T-helper 17 cell (primary cell): ENCODE results near the gene HK3. TPM values are rescaled to one million over a fixed set of nuclear protein-coding genes. Genes with fewer than 3 reads are reported as not detected.
A peak's percentile ranks its signal among the peaks of the same experiment; 100 is the strongest.

ENCODE experiments used
- ATAC-seq: fragments of 150-1000 bp; cut with Tn5 transposase; 2 replicates; pipeline ENCODE4 v1.10.0; 2021; ENCODE audit warnings: mild to moderate bottlenecking, moderate library complexity
- DNase-seq, 3 donors: peaks; one replicate each; pipeline versions ENCODE4 v3.0.0 to v3.0.0-alpha.2; 2020 to 2021
- H3K9me3 ChIP-seq: one replicate; pipeline ENCODE4 v1.7.0; 2013; ENCODE audit warnings: low read length, mild to moderate bottlenecking; ENCODE audit not compliant: control insufficient read depth, poor library complexity, severe bottlenecking
- H3K27ac Mint-ChIP-seq: one replicate; pipeline ENCODE4 v1.8.0; 2022; ENCODE audit warnings: mild to moderate bottlenecking, moderate library complexity, mixed read lengths
- H3K27me3 Mint-ChIP-seq: one replicate; pipeline ENCODE4 v1.8.0; 2022; ENCODE audit warnings: mixed read lengths
- H3K36me3 Mint-ChIP-seq: one replicate; pipeline ENCODE4 v1.8.0; 2022; ENCODE audit warnings: low read depth, mixed read lengths
- H3K4me1 Mint-ChIP-seq: one replicate; pipeline ENCODE4 v1.8.0; 2022; ENCODE audit warnings: mild to moderate bottlenecking, mixed read lengths
- H3K4me3 Mint-ChIP-seq: one replicate; pipeline ENCODE4 v1.8.0; 2022; ENCODE audit warnings: mild to moderate bottlenecking, moderate library complexity, mixed read lengths
- total RNA-seq, 4 donors: library from RNA in 2 of 4; stranded (reverse) in 2 of 4; gene quantifications; one replicate each; pipeline ENCODE4 v1.2.3 and lab custom pipeline; 2022 to 2026

HK3 gene
- total RNA-seq, 2 donors from 2014 or later: 1.2 to 4.6 TPM

DNA sequence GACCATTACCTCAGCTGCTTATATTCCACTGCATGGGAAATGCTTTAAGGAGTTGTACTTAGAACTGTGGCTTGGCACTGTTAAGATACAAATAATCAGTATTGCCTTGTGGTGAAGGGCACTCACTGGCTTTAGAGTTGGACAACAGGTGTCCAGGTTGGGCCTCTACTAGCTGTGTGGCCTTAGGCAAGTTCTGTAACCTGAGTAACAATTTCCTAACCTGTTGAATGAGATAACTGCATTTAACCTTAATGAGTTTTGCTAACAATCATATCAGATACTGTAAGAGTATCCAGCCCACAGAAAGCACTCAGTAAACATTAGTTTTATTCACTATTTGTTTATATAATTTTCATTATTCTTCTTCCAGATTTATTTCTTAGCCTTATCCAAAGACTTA lies 17.2 kb upstream of the HK3 start:
- Mint-ChIP-seq H3K36me3 (peaks cover 18% of the 10 kb centered on the region), H3K4me3 (no peak overlapping the region), H3K4me1 (peaks cover 36% of the 10 kb centered on the region), H3K27me3 (no peaks in the 10 kb centered on the region), H3K27ac (peak overlapping the region; percentile 74)
- no peak for ATAC-seq
- no peak for DNase-seq
- H3K9me3 ChIP-seq: no peaks in the 10 kb centered on the region

- Mint-ChIP-seq H3K4me1 (peaks cover 32% of the 10 kb centered on the region), H3K27me3 (no peaks in the 10 kb centered on the region), H3K4me3 (no peak overlapping the region), H3K27ac (peak overlapping the region; percentile 74), H3K36me3 (peaks cover 17% of the 10 kb centered on the region)
- no peaks in the 10 kb centered on the region for H3K9me3 ChIP-seq
- DNase-seq: no peak
- ATAC-seq: no peak
Measured at GRCh38 chr5:176915906-176916305, 16.8 kb upstream of the HK3 start.

DNA sequence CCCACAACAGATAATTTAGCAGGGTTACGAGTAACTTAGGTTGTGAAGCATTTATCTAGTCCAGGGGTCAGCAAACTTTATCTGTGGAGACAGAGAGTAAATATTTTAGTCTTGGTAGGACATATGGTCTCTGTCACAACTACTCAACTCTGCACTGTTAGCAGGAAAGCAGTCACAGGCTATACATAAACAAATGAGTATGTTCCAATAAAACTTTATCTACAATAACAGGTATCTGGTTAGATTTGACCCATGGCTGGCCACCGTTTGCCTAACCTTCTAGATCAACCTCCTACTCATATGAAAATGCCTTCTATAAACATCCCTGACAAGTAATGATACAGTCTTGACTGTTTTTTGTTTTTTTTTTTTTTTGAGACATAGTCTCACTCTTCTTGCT lies 13.0 kb upstream of the HK3 start:
- peaks cover 13% of the 10 kb centered on the region for H3K36me3 Mint-ChIP-seq
- H3K4me3 Mint-ChIP-seq: no peak overlapping the region
- H3K27ac Mint-ChIP-seq: no peak overlapping the region
- DNase-seq (no peak), ATAC-seq (no peak)
- H3K9me3 ChIP-seq: no peaks in the 10 kb centered on the region
- H3K4me1 Mint-ChIP-seq: peaks cover 24% of the 10 kb centered on the region
- no peaks in the 10 kb centered on the region for H3K27me3 Mint-ChIP-seq

- no peaks in the 10 kb centered on the region for H3K9me3 ChIP-seq
- Mint-ChIP-seq H3K36me3 (peaks cover 9% of the 10 kb centered on the region), H3K27ac (peak overlapping the region; percentile 61), H3K4me1 (peaks cover 9% of the 10 kb centered on the region), H3K27me3 (no peaks in the 10 kb centered on the region), H3K4me3 (no peak overlapping the region)
- ATAC-seq: no peak
- no peak for DNase-seq
Measured at GRCh38 chr5:176908675-176909368, 9.7 kb upstream of the HK3 start.

- Mint-ChIP-seq H3K4me1 (peaks cover 5% of the 10 kb centered on the region), H3K4me3 (no peak overlapping the region), H3K27me3 (no peaks in the 10 kb centered on the region), H3K27ac (no peak overlapping the region), H3K36me3 (peaks cover 9% of the 10 kb centered on the region)
- ATAC-seq (no peak), DNase-seq (no peak)
- no peaks in the 10 kb centered on the region for H3K9me3 ChIP-seq
Measured at GRCh38 chr5:176906796-176907195, 7.7 kb upstream of the HK3 start.

DNA sequence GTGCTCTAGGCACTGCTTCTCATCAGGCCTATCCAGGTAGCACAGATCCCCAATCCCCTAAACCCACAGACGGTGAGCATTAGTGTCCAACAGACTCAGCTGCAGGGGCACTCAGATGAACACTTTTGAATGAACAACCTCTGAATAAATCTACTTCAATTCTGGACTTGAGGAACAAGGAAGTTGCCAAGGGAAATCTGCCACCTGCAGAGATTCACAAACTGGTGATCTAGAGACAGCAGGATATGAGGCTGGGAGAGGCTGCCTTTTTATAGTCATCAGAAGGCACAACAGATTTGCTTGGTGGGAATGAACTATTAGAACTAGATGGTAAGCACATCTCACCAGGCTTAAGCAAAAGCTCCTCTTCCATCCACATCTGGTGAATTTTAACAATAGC lies 7.0 kb upstream of the HK3 start:
- H3K4me1 Mint-ChIP-seq: peaks cover 7% of the 10 kb centered on the region
- DNase-seq: no peak
- H3K36me3 Mint-ChIP-seq: peaks cover 8% of the 10 kb centered on the region
- H3K9me3 ChIP-seq: no peaks in the 10 kb centered on the region
- H3K27me3 Mint-ChIP-seq: no peaks in the 10 kb centered on the region
- no peak overlapping the region for H3K4me3 Mint-ChIP-seq
- ATAC-seq: no peak
- H3K27ac Mint-ChIP-seq: no peak overlapping the region

DNA sequence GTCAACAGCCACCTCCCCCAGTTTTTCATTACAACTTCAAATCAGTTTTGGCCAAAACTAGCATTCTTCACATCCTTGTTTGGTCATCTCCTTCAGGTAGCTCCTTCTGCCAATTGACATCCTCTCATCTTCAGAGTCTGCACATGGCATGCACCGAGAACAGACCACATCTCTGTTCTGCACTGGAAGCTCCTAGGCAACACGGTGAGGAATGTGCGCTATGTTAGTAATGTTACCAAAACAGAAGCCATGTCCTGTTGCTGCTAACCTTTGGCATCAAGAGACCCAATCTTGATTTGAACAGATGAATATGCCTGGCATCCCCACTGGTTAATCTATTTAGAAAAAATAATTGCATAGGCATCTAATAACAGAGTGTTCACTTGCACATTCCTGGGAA lies 5.1 kb upstream of the HK3 start:
- H3K27ac Mint-ChIP-seq: peak overlapping the region; percentile 29

GRCh38 chr5:176902911-176903664 lies 3.9 kb upstream of the HK3 start:
- Mint-ChIP-seq H3K4me3 (no peak overlapping the region), H3K27ac (no peak overlapping the region), H3K4me1 (peaks cover 26% of the 10 kb centered on the region), H3K27me3 (no peaks in the 10 kb centered on the region), H3K36me3 (peaks cover 8% of the 10 kb centered on the region)
- no peak for ATAC-seq
- no peaks in the 10 kb centered on the region for H3K9me3 ChIP-seq
- DNase-seq: no peak

More for the DNA sequence above, 5.1 kb upstream of the HK3 start:
- H3K27me3 Mint-ChIP-seq: no peaks in the 10 kb centered on the region
- DNase-seq (no peak), ATAC-seq (no peak)
- H3K36me3 Mint-ChIP-seq: peaks cover 8% of the 10 kb centered on the region
- no peaks in the 10 kb centered on the region for H3K9me3 ChIP-seq
- H3K4me3 Mint-ChIP-seq: no peak overlapping the region
- peaks cover 19% of the 10 kb centered on the region for H3K4me1 Mint-ChIP-seq

- ATAC-seq (no peak), DNase-seq (no peak)
- H3K27ac Mint-ChIP-seq: no peak overlapping the region
- no peak overlapping the region for H3K4me3 Mint-ChIP-seq
- no peaks in the 10 kb centered on the region for H3K27me3 Mint-ChIP-seq
- H3K36me3 Mint-ChIP-seq: peaks cover 6% of the 10 kb centered on the region
- peaks cover 30% of the 10 kb centered on the region for H3K4me1 Mint-ChIP-seq
- no peaks in the 10 kb centered on the region for H3K9me3 ChIP-seq
Measured at GRCh38 chr5:176902102-176902814, 3.1 kb upstream of the HK3 start.

DNA sequence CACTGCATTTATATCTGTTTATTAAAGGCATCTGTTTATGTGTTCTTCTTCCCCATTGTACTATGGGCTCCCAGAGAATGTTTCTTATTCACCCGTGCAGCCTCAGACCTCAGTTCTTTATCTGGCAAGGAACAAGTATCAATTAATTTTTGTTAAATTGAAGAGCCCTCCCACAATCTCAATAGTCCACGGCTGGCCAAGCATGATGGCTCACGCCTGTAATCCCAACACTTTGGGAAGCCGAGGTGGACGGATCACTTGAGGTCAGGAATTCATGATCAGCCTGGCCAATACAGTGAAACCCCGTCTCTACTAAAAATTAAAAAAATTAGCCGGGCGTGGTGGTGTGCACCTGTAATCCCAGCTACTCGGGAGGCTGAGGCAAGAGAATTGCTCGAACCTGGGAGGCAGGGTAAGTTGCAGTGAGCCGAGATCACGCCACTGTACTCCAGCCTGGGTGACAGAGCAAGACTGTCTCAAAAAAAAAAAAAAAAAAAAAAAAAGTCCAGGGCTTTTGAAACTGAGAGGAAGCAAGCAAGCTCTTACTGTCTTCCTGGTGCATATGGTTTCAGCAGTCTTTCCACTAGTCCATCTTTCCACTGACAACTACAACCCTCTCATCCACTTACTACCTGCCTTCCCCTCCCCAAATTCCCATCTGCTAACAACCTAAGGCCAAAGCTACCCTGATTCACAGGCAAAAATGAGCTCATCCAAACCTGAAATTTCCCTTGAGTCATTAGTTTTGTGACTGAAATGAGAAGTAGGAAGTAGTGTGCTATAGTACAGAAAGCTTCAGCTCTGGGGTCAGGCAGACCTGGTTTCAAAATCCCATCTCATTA lies 2.3 kb upstream of the HK3 start:
- Mint-ChIP-seq H3K4me1 (peaks cover 32% of the 10 kb centered on the region), H3K4me3 (no peak overlapping the region), H3K27me3 (no peaks in the 10 kb centered on the region), H3K36me3 (peaks cover 6% of the 10 kb centered on the region), H3K27ac (no peak overlapping the region)
- DNase-seq (no peak), ATAC-seq (no peak)
- no peaks in the 10 kb centered on the region for H3K9me3 ChIP-seq

- H3K36me3 Mint-ChIP-seq: peaks cover 6% of the 10 kb centered on the region
- H3K27me3 Mint-ChIP-seq: no peaks in the 10 kb centered on the region
- DNase-seq (no peak), ATAC-seq (no peak)
- H3K27ac Mint-ChIP-seq: no peak overlapping the region
- H3K4me3 Mint-ChIP-seq: no peak overlapping the region
- H3K9me3 ChIP-seq: no peaks in the 10 kb centered on the region
- H3K4me1 Mint-ChIP-seq: peaks cover 34% of the 10 kb centered on the region
Measured at GRCh38 chr5:176900780-176901204, 1.6 kb upstream of the HK3 start.

- Mint-ChIP-seq H3K36me3 (peaks cover 6% of the 10 kb centered on the region), H3K27ac (no peak overlapping the region), H3K4me1 (peaks cover 34% of the 10 kb centered on the region), H3K4me3 (no peak overlapping the region), H3K27me3 (no peaks in the 10 kb centered on the region)
- H3K9me3 ChIP-seq: no peaks in the 10 kb centered on the region
- DNase-seq (no peak), ATAC-seq (no peak)
Measured at GRCh38 chr5:176899946-176900779, 1.0 kb upstream of the HK3 start.
